GM21360 (cell line): ENCODE measurements around the gene ZNF433.
"Not testable (repeated sequence)": the region's sequence is repeated elsewhere in the genome, so short reads cannot be mapped to it uniquely, and the experiment has no call there.

ENCODE experiments used
- ATAC-seq: cut with Tn5 transposase; IDR thresholded peaks from one replicate; pipeline ENCODE4 v1.9.1; 2021; ENCODE audit warnings: mild to moderate bottlenecking, moderate library complexity; ENCODE audit not compliant: unreplicated experiment

ZNF433 gene

DNA sequence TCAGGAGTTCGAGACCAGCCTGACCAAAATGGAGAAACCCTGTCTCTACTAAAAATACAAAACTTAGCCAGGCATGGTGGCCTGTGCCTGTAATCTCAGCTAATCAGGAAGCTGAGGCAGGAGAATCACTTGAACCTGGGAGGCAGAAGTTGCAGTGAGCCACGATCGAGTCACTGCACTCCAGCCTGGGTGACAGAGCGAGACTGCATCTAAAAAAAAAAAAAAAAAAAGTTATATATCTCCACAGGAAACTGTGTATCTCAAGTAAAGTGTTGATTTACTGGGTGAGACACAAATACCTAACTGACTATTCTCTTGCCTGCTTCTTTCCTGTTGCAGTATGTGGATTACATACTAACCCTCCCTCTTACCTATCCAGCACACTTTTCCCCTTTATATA, 43.6 kb downstream of the ZNF433 start:
- ATAC-seq, result not testable (repeated sequence)

DNA sequence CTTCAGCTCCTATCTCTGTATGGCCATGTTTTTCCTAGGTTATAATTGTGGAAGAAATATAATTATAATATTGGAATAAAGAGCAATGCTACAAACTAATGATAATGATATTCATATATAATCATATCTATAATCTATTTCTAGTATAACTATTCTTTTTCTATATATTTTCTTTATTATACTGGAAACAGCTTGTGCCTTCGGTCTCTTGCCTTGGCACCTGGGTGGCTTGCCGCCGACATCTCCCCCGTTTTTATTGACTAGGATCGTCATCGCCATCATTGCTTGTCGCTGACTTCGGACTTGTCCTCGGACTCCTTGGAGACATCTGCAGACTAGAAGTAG, 46.4 kb downstream of the ZNF433 start:
- no peak for ATAC-seq

DNA sequence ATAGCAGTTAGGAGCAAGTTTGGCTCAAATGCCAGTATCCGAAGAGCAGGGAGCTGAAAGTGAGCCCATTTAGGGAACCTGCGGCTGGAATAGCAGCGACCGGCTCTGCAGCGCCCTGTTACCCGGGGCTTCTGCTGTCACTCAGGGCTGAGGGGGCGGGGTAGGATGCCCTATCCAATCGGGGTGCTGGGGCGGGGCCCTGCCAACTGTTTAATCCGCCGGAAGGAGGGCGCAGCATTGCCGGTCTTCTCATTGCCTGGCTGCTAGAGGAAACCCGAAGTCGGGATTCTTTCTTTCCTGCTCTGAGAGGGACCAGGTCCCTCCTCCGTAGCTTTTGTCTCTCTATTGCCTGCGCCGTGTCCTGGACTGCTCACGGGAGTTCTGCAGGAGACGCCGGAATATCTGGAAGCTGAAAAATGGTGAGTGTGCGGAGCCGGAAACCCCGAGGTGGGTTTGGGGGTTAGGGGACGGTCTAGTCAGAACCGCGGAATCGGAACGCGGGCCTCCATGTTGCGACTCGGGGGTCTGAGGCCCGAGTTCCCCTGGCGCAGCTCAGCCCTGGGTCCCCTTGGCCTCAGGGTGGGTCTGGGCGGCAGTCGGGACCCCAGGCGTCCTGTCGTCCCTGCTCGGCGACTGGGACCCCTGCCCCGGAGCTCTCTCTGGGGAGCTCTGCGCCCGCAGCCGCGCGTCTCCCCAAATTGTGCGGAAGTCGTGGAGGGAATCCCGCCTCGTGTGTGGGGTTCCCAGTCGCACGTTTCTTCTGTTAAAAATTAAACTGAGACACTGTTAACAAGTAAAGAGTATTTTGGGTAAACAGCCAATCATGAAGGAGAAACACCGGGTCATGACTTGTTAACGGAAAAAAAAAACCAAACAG, 47.8 kb downstream of the ZNF433 start:
- peak; percentile 79 for ATAC-seq

DNA sequence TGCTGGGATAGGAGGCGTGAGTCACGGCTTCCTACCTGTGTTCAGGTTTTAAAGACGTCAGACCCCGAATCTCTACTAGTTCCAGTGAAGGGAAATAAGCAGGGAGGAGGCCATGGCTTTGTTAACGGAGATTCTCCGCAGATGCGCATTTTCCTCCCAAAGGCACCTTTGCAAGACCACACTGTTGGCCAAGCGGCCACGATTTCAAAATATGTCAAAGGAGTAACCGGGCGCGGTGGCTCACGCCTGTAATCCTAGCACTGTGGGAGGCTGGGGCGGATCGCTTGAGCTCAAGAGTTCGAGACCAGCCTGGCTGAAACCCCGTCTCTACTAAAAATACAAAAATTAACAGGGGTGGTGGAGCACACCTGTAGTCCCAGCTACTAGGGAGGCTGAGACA, 48.7 kb downstream of the ZNF433 start:
- no peak for ATAC-seq

DNA sequence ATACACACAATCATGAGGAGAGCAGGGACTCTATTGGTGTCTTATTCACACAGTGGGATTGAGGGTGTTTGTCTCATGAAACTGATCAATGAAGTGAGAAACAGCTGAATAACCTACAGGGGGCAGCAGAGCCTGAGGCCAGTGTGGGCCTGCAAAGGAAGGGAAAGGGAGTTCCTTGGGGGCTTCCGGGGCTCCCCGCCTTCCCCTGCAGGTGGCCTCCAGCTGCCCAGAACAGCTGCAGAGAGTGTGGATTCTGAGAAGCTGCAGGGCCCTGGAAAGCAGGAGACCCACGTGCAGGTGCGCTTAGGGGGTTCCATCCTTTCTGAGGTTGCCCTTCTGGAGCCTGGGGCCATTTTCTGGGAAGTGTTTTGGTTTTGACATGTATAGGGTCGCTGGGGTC, 50.5 kb downstream of the ZNF433 start:
- ATAC-seq, result no peak

DNA sequence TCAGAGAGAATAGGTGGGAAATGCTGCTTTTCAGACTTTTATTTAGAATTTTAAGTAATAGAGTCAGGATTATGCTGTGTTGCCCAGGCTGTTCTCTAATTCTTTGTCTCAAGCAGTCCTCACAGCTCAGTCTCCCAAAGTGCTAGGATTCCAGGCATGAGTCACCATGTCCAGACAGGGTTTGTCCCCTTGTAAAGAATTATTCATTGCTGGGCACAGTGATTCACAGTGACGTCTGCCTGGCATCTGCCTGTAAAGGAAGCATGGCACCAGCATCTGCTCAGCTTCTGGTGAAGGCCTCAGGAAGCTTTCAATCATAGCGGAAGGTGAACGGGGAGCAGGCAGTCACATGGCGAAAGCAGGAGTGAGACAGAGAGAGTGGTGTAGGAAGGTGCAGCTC, 53.0 kb downstream of the ZNF433 start:
- ATAC-seq, result no peak

DNA sequence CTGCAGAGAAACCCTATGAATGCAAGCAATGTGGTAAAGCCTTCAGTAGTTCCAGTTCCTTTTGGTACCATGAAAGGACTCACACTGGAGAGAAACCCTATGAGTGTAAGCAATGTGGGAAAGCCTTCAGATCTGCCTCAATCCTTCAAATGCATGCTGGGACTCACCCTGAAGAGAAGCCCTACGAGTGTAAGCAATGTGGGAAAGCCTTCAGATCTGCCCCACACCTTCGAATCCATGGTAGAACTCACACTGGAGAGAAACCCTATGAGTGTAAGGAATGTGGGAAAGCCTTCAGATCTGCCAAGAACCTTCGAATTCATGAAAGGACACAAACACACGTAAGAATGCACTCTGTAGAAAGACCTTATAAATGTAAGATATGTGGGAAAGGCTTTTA, 56.0 kb downstream of the ZNF433 start:
- no peak for ATAC-seq

DNA sequence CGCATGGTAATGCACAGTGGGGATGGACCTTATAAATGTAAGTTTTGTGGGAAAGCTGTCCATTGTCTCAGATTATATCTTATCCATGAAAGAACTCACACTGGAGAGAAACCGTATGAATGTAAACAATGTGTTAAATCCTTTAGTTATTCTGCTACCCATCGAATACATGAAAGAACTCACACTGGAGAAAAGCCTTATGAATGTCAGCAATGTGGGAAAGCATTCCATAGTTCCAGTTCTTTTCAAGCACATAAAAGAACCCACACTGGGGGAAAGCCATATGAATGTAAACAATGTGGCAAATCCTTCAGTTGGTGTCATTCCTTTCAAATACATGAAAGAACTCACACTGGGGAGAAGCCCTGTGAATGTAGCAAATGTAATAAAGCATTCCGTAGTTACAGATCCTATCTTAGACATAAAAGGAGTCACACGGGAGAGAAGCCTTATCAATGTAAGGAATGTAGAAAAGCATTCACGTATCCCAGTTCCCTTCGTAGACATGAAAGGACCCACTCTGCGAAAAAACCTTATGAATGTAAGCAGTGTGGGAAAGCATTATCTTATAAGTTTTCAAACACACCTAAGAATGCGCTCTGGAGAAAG, 56.9 kb downstream of the ZNF433 start:
- ATAC-seq, result no peak

DNA sequence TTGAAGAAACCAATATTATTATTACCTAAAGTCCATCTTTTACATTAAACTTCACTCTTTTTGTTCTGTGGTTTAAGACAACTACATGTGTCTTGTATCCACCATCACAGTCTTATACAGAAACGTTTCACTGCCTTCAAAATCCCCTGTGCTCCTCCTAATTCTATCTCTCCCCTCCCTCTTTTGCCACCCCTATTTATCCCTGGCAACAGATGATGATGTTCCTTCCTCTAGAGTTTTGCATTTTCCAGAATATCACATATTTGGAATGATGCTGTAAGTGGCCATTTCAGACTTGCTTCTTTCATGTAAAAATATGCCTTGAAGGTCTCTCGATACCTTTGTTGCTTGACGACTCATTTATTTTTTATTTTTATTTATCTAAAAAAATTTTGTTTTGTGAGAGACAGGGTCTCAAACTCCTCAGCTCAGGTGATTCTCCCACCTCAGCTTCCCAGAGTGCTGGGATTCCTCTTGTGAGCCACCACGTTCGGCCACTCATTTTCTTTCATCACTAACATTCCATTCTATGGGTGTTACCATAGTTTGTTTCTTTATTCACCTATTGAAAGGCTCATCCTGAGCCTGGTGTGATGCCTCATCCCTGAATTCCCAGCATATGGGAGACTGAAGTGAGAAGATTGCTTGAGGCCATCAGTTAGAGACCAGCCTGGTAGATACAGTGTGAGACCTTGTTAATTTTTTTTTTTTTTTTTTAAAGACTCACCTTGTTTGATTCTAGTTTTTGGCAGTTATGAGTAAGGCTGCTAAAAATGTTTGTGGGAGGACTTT, 62.3 kb downstream of the ZNF433 start:
- ATAC-seq, result no peak

DNA sequence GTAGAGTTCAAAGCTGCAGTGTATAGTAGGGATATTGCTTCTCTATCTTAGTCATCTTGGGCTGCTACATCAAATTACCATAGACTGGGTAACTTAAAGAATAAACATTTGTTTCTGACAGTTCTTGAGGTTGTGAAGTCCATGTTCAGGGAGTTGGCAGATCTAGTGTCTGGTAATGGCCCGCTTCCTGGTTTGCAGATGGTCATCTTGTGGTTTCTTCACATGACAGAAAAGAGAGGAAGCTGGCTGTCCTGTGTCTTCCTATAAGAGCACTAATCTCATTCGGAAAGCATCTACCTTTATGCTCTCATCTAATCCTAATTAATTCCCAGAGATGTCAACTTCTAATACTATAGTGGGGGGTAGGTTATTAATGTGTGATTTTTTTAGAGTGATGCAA, 64.4 kb downstream of the ZNF433 start:
- no peak for ATAC-seq

DNA sequence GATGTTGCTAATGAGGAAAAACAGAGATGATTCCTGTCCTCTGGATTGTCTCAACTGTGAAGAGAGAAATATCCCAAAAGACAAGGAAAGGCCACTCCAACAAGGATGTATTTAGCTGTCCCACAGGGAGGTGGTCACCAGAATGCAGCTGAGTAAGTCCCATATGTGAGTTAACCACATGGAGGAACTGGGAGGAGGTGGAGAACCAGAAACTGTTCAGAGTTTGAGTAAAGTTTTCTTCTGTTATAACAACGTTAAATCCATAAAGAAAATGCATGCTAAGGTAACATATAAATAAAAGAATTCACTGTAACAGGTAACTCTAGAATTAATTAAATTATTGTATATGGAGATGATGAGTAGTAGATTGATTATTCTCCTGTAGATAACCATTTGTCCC, 65.3 kb downstream of the ZNF433 start:
- ATAC-seq, result no peak

DNA sequence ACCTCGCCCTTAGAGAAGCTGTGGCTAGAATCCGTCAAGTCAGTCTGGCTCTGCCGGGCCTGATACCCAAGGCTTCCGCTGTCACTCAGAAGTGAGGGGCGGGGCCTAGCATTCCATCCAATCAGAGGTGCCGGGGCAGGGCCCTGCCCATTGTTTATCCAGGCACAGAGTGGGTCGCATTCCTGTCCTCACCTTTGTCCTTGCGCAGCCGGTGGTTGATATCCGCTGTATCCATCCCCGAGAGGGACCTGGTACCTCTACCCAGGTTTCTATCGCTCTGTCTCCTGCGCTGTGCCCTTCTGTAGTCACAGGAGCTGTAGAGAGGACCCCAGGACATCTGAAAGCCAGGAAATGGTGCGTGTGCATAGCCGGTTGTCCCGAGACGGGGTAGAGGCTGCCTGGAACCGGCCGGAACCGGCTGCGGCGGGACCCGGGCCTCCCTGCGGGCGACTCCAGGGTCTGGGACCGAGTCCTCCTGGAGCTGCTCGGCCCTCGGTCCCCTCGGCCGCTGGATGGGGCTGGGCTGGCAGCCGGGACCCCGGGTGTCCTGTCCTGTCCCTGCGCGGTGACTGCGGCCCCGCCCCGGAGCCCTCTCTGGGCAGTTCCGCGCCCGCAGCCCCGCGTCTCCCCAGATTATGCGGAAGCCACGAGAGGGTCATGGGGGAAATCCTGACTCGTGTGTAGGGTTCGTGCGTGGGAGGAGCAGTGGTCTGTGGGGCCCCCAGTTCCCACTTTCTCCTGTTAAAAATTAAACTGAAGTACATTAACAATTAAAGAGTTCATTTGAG, 70.4 kb downstream of the ZNF433 start, which contains the start of gene ZNF763:
ZNF763 (plus strand) TSS at position 183 of the 788 bp plus-strand sequence; CDS start at position 352, 169 bp downstream.
- peak; percentile 73 for ATAC-seq
